Mucosa of descending colon (tissue), 3 donors: Measurements from ENCODE around the gene MAMDC2. TPM values are rescaled to one million over a fixed set of nuclear protein-coding genes. Genes with fewer than 3 reads are reported as not detected.
A peak's percentile ranks its signal among the peaks of the same experiment; 100 is the strongest.

ENCODE experiments used
- ATAC-seq: fragments of 200-7000 bp; cut with Tn5 transposase; one replicate; pipeline ENCODE4 v1.9.1; 2020; ENCODE audit warnings: mild to moderate bottlenecking, moderate library complexity
- DNase-seq, 3 donors: peaks; one replicate each; pipeline ENCODE4 v3.0.0-alpha.2; 2020
- H3K36me3 ChIP-seq: fragments of 200-600 bp; one replicate; pipeline ENCODE4 v1.8.0; 2021; ENCODE audit warnings: low read depth, mild to moderate bottlenecking
- H3K4me1 ChIP-seq: fragments of 200-600 bp; one replicate; pipeline ENCODE4 v1.8.0; 2021; ENCODE audit warnings: low read depth, mild to moderate bottlenecking
- H3K4me3 ChIP-seq: fragments of 200-600 bp; one replicate; pipeline ENCODE4 v1.8.0; 2021; ENCODE audit warnings: mild to moderate bottlenecking
- H3K9me3 ChIP-seq: fragments of 200-600 bp; one replicate; pipeline ENCODE4 v1.8.0; 2021; ENCODE audit warnings: mild to moderate bottlenecking
- intact Hi-C, 2 donors: fragments of 100-400 bp; cut with DNase I in 1 of 2; cut with micrococcal nuclease in 1 of 2; formaldehyde crosslinking; loops; one replicate each; pipeline versions ENCODE4 v1.11.0 to v1.11.1; 2022; cut with DNase I, micrococcal nuclease
- long read RNA-seq, 2 donors: library from polyadenylated mRNA; unstranded; transcript quantifications; one replicate each; pipeline ENCODE4 v2.0.0, GENCODE V29; 2019 to 2021
- total RNA-seq, 3 donors: library from RNA; stranded (reverse); fragmentation: NEBNext Ultra II Directional in 2 of 3; extraction: Animal tissue kit (Norgen Biotek cat#: 25700) in 2 of 3; gene quantifications; one replicate each; pipeline versions ENCODE4 v1.2.1 to v1.2.4, GENCODE V29; 2021 to 2023
- TF ChIP-seq, protein P1 (sequence below): fragments of 200-600 bp; IDR thresholded peaks from one replicate; pipeline ENCODE4 v1.8.0; 2022; ENCODE audit warnings: antibody characterized with exemption, mild to moderate bottlenecking
- donor health status: DM: no; HTN: no; CAD: no; lungs with moderate emphysema.
- donor health status: DM: no; HTN: no; CAD: no.
- donor health status: DM: no; HTN: yes; CAD: no.

The MAMDC2 gene
- total RNA-seq = 10 to 100 TPM in 1 of 3 donors, 1 to 10 TPM in 2; 3.5 to 70.6 (median 6.9) TPM
- long read RNA-seq, donor 1, transcript MAMDC2-201 (14 exons, 3,616 nt) = major isoform, 91 of 133 reads
- long read RNA-seq, donor 1, partial matches to known transcripts = 22 of 133 reads
- long read RNA-seq, donor 1, other reads (novel, unspliced or antisense) = 20 of 133 reads
- long read RNA-seq, donor 2, partial matches to known transcripts = 0 of 1 reads
- long read RNA-seq, donor 2, other reads (novel, unspliced or antisense) = 0 of 1 reads

- intact Hi-C loops = loop anchor here in 1 of 2 donors (10.0 kb wide), 1 partner anchor 71 kb away; no protein-coding TSS in a partner anchor
- H3K9me3 ChIP-seq = no peaks in the 10 kb centered on the region
- H3K4me1 ChIP-seq = no peaks in the 10 kb centered on the region
- TF ChIP-seq, protein P1, sequence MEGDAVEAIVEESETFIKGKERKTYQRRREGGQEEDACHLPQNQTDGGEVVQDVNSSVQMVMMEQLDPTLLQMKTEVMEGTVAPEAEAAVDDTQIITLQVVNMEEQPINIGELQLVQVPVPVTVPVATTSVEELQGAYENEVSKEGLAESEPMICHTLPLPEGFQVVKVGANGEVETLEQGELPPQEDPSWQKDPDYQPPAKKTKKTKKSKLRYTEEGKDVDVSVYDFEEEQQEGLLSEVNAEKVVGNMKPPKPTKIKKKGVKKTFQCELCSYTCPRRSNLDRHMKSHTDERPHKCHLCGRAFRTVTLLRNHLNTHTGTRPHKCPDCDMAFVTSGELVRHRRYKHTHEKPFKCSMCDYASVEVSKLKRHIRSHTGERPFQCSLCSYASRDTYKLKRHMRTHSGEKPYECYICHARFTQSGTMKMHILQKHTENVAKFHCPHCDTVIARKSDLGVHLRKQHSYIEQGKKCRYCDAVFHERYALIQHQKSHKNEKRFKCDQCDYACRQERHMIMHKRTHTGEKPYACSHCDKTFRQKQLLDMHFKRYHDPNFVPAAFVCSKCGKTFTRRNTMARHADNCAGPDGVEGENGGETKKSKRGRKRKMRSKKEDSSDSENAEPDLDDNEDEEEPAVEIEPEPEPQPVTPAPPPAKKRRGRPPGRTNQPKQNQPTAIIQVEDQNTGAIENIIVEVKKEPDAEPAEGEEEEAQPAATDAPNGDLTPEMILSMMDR = no peak
- H3K36me3 ChIP-seq = no peaks in the 10 kb centered on the region
- peak within 1 kb of the TSS; percentile 17 for H3K4me3 ChIP-seq
- ATAC-seq (peak; percentile 69), DNase-seq (peak; percentile 25 to 51 (median 45))
These were observed at the start of gene MAMDC2 for GRCh38 chr9:70043689-70044489. TSS of gene MAMDC2 (plus strand) at chr9:70043848. CDS start at chr9:70044198, 350 bp downstream.

GRCh38 chr9:69995846-69996245, 47.8 kb upstream of the MAMDC2 start:
- H3K4me1 ChIP-seq = no peaks in the 10 kb centered on the region
- no peak for ATAC-seq
- H3K9me3 ChIP-seq = no peaks in the 10 kb centered on the region
- H3K36me3 ChIP-seq = no peaks in the 10 kb centered on the region
- no peak for DNase-seq
- no peak overlapping the region for H3K4me3 ChIP-seq
- intact Hi-C loops = no loop called here
- TF ChIP-seq, protein P1 = no peak

GRCh38 chr9:69996967-69997366, 46.7 kb upstream of the MAMDC2 start:
- ATAC-seq = peak; percentile 24
- TF ChIP-seq, protein P1 = no peak
- Histone ChIP-seq H3K36me3 (no peaks in the 10 kb centered on the region), H3K4me3 (no peak overlapping the region), H3K9me3 (no peaks in the 10 kb centered on the region), H3K4me1 (no peaks in the 10 kb centered on the region)
- intact Hi-C loops = no loop called here
- no peak for DNase-seq

- Histone ChIP-seq H3K9me3 (no peaks in the 10 kb centered on the region), H3K4me3 (no peak overlapping the region), H3K4me1 (no peaks in the 10 kb centered on the region), H3K36me3 (no peaks in the 10 kb centered on the region)
- DNase-seq (no peak), ATAC-seq (no peak)
- TF ChIP-seq, protein P1 = no peak
- intact Hi-C loops = no loop called here
These were observed 46.1 kb upstream of the MAMDC2 start for GRCh38 chr9:69997524-69997923.

GRCh38 chr9:69999315-69999714, 44.3 kb upstream of the MAMDC2 start:
- ATAC-seq (no peak), DNase-seq (no peak)
- intact Hi-C loops = no loop called here
- Histone ChIP-seq H3K36me3 (no peaks in the 10 kb centered on the region), H3K4me3 (no peak overlapping the region), H3K4me1 (no peaks in the 10 kb centered on the region), H3K9me3 (no peaks in the 10 kb centered on the region)
- TF ChIP-seq, protein P1 = no peak
